ENCODE results near the gene SSR4. TPM values are rescaled to one million over a fixed set of nuclear protein-coding genes. Genes with fewer than 3 reads are reported as not detected.
A peak's percentile ranks its signal among the peaks of the same experiment; 100 is the strongest.

SSR4 gene
- total and polyA plus RNA-seq, 2 donors (not counting 1 experiment from before 2014, with no cell fraction given) = 141 to 144 TPM

GRCh38 chrX:153794897-153795816 is 689 bp downstream of the SSR4 start:
- no peak for TF ChIP-seq EZH2 (IDR thresholded peaks at IDR 0.05; ENCODE audit: low read length, missing control alignments)
- TF ChIP-seq CTCF (conservative IDR thresholded peaks at IDR 0.05 in 1 of 2, IDR thresholded peaks at IDR 0.05 in 1 of 2; ENCODE audit: low read depth in 1 of 2, low read length in 2 of 2) = no peak
- Histone ChIP-seq H3K4me2 (ENCODE audit: extremely low read depth, insufficient read depth, low read length) (peak overlapping the region; percentile 87), H3K79me2 (ENCODE audit: control insufficient read depth, insufficient read depth, low read length) (peaks cover 44% of the 10 kb centered on the region), H4K20me1 (ENCODE audit: control insufficient read depth, extremely low read depth, insufficient read depth, low read length) (no peaks in the 10 kb centered on the region), H3K4me3 (replicated peaks in 1 of 4; ENCODE audit: control extremely low read depth in 1 of 4, insufficient read depth in 1 of 4, low read depth in 3 of 4, low read length in 4 of 4) (peak overlapping the region; percentile 57 to 72 (median 69)), H2AFZ (ENCODE audit: low read length) (no peak overlapping the region), H3K9ac (ENCODE audit: insufficient read depth, low read length) (peak overlapping the region; percentile 79), H3K36me3 (ENCODE audit: control insufficient read depth, insufficient read depth, low read length) (peaks cover 8% of the 10 kb centered on the region), H3K27me3 (ENCODE audit: control insufficient read depth, insufficient read depth, low read length) (no peaks in the 10 kb centered on the region), H3K4me1 (ENCODE audit: control insufficient read depth, extremely low read depth, insufficient read depth, low read length) (peaks cover 7% of the 10 kb centered on the region), H3K9me3 (ENCODE audit: control insufficient read depth, insufficient read depth, low read depth, low read length) (no peaks in the 10 kb centered on the region), H3K27ac (ENCODE audit: insufficient read depth, low read length) (peak overlapping the region; percentile 96)
- peak in 1 of 2 donors; percentile 12 for DNase-seq (ENCODE audit: low read depth in 2 of 2)

DNA sequence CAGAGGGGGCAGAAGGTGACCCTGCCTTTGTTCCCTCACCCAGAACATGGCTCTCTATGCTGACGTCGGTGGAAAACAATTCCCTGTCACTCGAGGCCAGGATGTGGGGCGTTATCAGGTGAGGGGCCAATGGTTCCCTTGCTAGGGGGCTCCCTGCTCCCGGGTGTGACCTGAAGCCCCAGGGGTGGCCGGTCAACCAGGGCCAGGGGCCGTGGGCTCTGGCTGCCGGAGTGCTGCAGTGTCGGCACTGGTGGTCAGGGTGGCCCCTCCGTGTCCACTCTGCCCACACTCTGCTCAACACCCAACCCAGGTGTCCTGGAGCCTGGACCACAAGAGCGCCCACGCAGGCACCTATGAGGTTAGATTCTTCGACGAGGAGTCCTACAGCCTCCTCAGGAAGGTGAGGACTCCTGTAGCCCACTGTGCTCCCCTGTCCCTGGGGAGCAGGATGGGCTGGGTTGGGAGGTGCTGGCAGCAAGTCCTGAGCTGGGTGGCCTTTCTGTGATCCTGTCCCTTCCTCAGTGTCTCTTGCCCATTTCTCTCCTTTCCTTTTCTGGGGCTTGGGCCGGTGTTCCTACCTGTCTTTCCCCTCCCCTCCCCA is 3.0 kb downstream of the SSR4 start:
- H3K36me3 ChIP-seq (ENCODE audit: control insufficient read depth, insufficient read depth, low read length) = peaks cover 8% of the 10 kb centered on the region
- no peak overlapping the region for H2AFZ ChIP-seq (ENCODE audit: low read length)

More for the DNA sequence above, 3.0 kb downstream of the SSR4 start:
- Histone ChIP-seq H3K4me2 (ENCODE audit: extremely low read depth, insufficient read depth, low read length) (no peak overlapping the region), H3K4me3 (replicated peaks in 1 of 4; ENCODE audit: control extremely low read depth in 1 of 4, insufficient read depth in 1 of 4, low read depth in 3 of 4, low read length in 4 of 4) (no peak overlapping the region), H3K27me3 (ENCODE audit: control insufficient read depth, insufficient read depth, low read length) (no peaks in the 10 kb centered on the region), H3K79me2 (ENCODE audit: control insufficient read depth, insufficient read depth, low read length) (peaks cover 30% of the 10 kb centered on the region), H3K27ac (ENCODE audit: insufficient read depth, low read length) (no peak overlapping the region), H3K9ac (ENCODE audit: insufficient read depth, low read length) (no peak overlapping the region), H3K9me3 (ENCODE audit: control insufficient read depth, insufficient read depth, low read depth, low read length) (no peaks in the 10 kb centered on the region), H4K20me1 (ENCODE audit: control insufficient read depth, extremely low read depth, insufficient read depth, low read length) (no peaks in the 10 kb centered on the region), H3K4me1 (ENCODE audit: control insufficient read depth, extremely low read depth, insufficient read depth, low read length) (peaks cover 7% of the 10 kb centered on the region)
- DNase-seq (ENCODE audit: low read depth in 2 of 2) = no peak
- TF ChIP-seq CTCF (conservative IDR thresholded peaks at IDR 0.05 in 1 of 2, IDR thresholded peaks at IDR 0.05 in 1 of 2; ENCODE audit: low read depth in 1 of 2, low read length in 2 of 2) = no peak
- TF ChIP-seq EZH2 (IDR thresholded peaks at IDR 0.05; ENCODE audit: low read length, missing control alignments) = no peak

Measured in fibroblast of lung (primary cell).